Right atrium auricular region (tissue), 2 donors: ENCODE measurements around the gene PCSK5. TPM values are rescaled to one million over a fixed set of nuclear protein-coding genes. Genes with fewer than 3 reads are reported as not detected.

Experiments used
- DNase-seq: peaks from one replicate; pipeline ENCODE4 v3.0.0-alpha.2; 2019; ENCODE audit warnings: low spot score
- H3K27ac ChIP-seq, 2 donors: fragments of 200-600 bp; sonication (generic); 1 replicate in 1 of 2; 2 replicates in 1 of 2; pipeline ENCODE4 v1.5.1; 2016 to 2019
- H3K27me3 ChIP-seq, 2 donors: fragments of 200-600 bp; sonication (generic); one replicate each; pipeline versions ENCODE4 v1.5.1 to v1.6.0; 2017 to 2019
- H3K36me3 ChIP-seq: fragments of 200-600 bp; sonication (generic); one replicate; pipeline ENCODE4 v1.5.1; 2016
- H3K4me1 ChIP-seq, 2 donors: fragments of 200-600 bp; sonication (generic); one replicate each; pipeline versions ENCODE4 v1.5.1 to v1.6.0; 2017 to 2019
- H3K4me3 ChIP-seq, 2 donors: fragments of 200-600 bp; sonication (generic); 1 replicate in 1 of 2; 2 replicates in 1 of 2; pipeline ENCODE4 v1.5.1; 2017 to 2019; ENCODE audit warnings: mild to moderate bottlenecking in 1 of 2, moderate library complexity in 1 of 2
- H3K9me3 ChIP-seq, 2 donors: fragments of 200-600 bp; sonication (generic); one replicate each; pipeline ENCODE4 v1.5.1; 2019
- CTCF ChIP-seq, 2 donors: fragments of 200-600 bp; sonication (generic); IDR thresholded peaks; one replicate each; pipeline ENCODE4 v1.5.1; 2019; ENCODE audit warnings: antibody characterized with exemption in 2 of 2
- total RNA-seq, 2 donors: library from RNA; depleted of rRNA; stranded (reverse); fragments of >200 nt; gene quantifications; one replicate each; pipeline ENCODE4 v1.1.0, GENCODE V29; 2016

The PCSK5 gene
- total RNA-seq, 2 donors from 2014 or later, result 5.3 to 6.5 TPM

GRCh38 chr9:76333964-76334363, 443.5 kb downstream of the PCSK5 start:
- no peaks in the 10 kb centered on the region for H3K27me3 ChIP-seq
- TF ChIP-seq CTCF (IDR thresholded peaks at IDR 0.05), result no peak
- no peaks in the 10 kb centered on the region for H3K4me1 ChIP-seq
- no peaks in the 10 kb centered on the region for H3K9me3 ChIP-seq
- no peak overlapping the region for H3K4me3 ChIP-seq
- no peak overlapping the region for H3K27ac ChIP-seq
- no peaks in the 10 kb centered on the region for H3K36me3 ChIP-seq
- DNase-seq, result no peak

- no peak overlapping the region for H3K27ac ChIP-seq
- no peaks in the 10 kb centered on the region for H3K27me3 ChIP-seq
- DNase-seq, result no peak
- no peaks in the 10 kb centered on the region for H3K36me3 ChIP-seq
- no peak for TF ChIP-seq CTCF (IDR thresholded peaks at IDR 0.05)
- H3K4me3 ChIP-seq, result no peak overlapping the region
- no peaks in the 10 kb centered on the region for H3K9me3 ChIP-seq
- no peaks in the 10 kb centered on the region for H3K4me1 ChIP-seq
Measured at GRCh38 chr9:76336027-76336426, 445.6 kb downstream of the PCSK5 start.

- H3K9me3 ChIP-seq, result no peaks in the 10 kb centered on the region
- no peak for TF ChIP-seq CTCF (IDR thresholded peaks at IDR 0.05)
- H3K4me1 ChIP-seq, result no peaks in the 10 kb centered on the region
- no peak for DNase-seq
- no peak overlapping the region for H3K27ac ChIP-seq
- no peaks in the 10 kb centered on the region for H3K36me3 ChIP-seq
- no peak overlapping the region for H3K4me3 ChIP-seq
- no peaks in the 10 kb centered on the region for H3K27me3 ChIP-seq
Measured at GRCh38 chr9:76338418-76338817, 447.9 kb downstream of the PCSK5 start.

GRCh38 chr9:76341616-76342015, 451.1 kb downstream of the PCSK5 start:
- TF ChIP-seq CTCF (IDR thresholded peaks at IDR 0.05), result no peak
- no peaks in the 10 kb centered on the region for H3K9me3 ChIP-seq
- no peaks in the 10 kb centered on the region for H3K36me3 ChIP-seq
- no peak for DNase-seq
- no peak overlapping the region for H3K4me3 ChIP-seq
- H3K27me3 ChIP-seq, result no peaks in the 10 kb centered on the region
- H3K4me1 ChIP-seq, result no peaks in the 10 kb centered on the region
- H3K27ac ChIP-seq, result no peak overlapping the region

GRCh38 chr9:76342201-76342600, 451.7 kb downstream of the PCSK5 start:
- no peaks in the 10 kb centered on the region for H3K36me3 ChIP-seq
- no peaks in the 10 kb centered on the region for H3K4me1 ChIP-seq
- TF ChIP-seq CTCF (IDR thresholded peaks at IDR 0.05), result no peak
- H3K9me3 ChIP-seq, result no peaks in the 10 kb centered on the region
- H3K27ac ChIP-seq, result no peak overlapping the region
- H3K4me3 ChIP-seq, result no peak overlapping the region
- H3K27me3 ChIP-seq, result no peaks in the 10 kb centered on the region
- no peak for DNase-seq

GRCh38 chr9:76342858-76343257, 452.4 kb downstream of the PCSK5 start:
- Histone ChIP-seq H3K27me3 (no peaks in the 10 kb centered on the region), H3K27ac (no peak overlapping the region), H3K36me3 (no peaks in the 10 kb centered on the region), H3K4me3 (no peak overlapping the region), H3K4me1 (no peaks in the 10 kb centered on the region), H3K9me3 (no peaks in the 10 kb centered on the region)
- no peak for DNase-seq
- TF ChIP-seq CTCF (IDR thresholded peaks at IDR 0.05), result no peak
